Measurements from ENCODE around the gene ALDH18A1.
A peak's percentile ranks its signal among the peaks of the same experiment; 100 is the strongest.
"Not testable (repeated sequence)": the region's sequence is repeated elsewhere in the genome, so short reads cannot be mapped to it uniquely, and the experiment has no call there.

ALDH18A1 gene

GRCh38 chr10:95656291-95657164 lies at the start of gene ALDH18A1:
TSS of gene ALDH18A1 (minus strand) at chr10:95656711. CDS start at chr10:95653377, 3,334 bp downstream.
- peak; percentile 85 for DNase-seq (ENCODE audit: low spot score)

DNA sequence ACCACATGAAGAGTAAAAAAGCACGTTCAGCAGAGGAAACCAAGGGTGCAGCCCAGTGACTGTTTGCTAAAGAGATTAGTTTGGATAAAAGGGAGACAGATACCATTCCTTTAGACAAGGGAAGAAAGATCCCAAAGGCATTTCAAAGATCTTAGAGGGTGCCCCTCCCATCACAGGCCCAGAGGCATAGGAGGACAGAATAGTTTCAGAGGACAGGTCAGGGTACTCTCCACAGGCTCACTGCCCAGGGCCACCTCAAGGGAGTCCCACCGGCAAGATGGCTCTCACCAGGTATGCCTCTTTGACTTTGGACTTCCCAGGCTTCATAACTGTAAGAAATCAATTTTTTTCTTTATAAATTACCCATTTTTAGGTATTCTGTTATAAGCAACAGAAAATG lies 41.9 kb upstream of the ALDH18A1 start:
- no peak for DNase-seq (ENCODE audit: low spot score)

DNA sequence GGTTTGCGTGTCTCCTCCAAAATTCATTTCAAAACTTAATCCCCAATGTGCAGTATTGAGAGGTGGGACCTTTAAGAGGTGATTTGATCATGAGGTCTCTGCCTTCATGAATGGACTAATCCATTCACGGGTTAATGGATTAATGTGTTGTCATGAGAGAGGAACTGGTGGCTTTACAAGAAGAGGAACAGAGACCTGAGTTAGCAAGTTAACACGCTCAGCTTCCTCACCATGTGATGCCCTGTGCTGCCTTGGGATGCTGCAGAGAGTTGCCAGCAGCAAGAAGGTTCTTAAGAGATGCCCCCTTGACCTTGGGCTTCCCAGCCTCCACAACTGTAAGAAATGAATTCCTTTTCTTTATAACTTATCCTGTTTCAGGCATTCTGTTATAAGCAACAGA lies 40.9 kb upstream of the ALDH18A1 start:
- no peak for DNase-seq (ENCODE audit: low spot score)

GRCh38 chr10:95694665-95695064 lies 38.2 kb upstream of the ALDH18A1 start:
- DNase-seq (ENCODE audit: low spot score), result no peak

GRCh38 chr10:95693668-95694534 lies 37.4 kb upstream of the ALDH18A1 start, which contains the start of gene TCTN3:
TSS of gene TCTN3 (minus strand) at chr10:95693927. CDS start at chr10:95693899, 28 bp downstream.
- DNase-seq (ENCODE audit: low spot score), result peak; percentile 89

- no peak for DNase-seq (ENCODE audit: low spot score)
Observed at GRCh38 chr10:95693071-95693667, 36.7 kb upstream of the ALDH18A1 start.

DNA sequence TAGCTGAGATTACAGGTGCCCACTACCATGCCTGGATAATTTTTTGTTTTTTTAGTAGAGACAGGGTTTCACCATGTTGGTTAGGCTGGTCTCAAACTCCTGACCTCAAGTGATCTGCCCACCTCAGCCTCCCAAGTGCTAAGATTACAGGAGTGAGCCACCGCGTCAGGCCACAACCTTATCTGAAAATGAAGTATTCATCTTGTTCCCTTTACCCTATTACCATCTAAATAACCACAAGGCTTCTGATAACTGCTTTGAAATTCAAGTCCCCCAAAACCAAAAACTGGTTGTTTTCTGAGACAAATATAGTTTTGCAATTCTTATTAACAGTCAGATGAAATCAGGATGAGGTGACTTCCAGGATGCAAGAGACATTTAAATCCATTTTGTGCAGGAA lies 34.8 kb upstream of the ALDH18A1 start:
- no peak for DNase-seq (ENCODE audit: low spot score)

GRCh38 chr10:95688648-95689047 lies 32.1 kb upstream of the ALDH18A1 start:
- DNase-seq (ENCODE audit: low spot score), result no peak

- DNase-seq (ENCODE audit: low spot score), result no peak
Observed at GRCh38 chr10:95683966-95684365, 27.5 kb upstream of the ALDH18A1 start.

GRCh38 chr10:95675403-95676116 lies 19.0 kb upstream of the ALDH18A1 start:
- no peak for DNase-seq (ENCODE audit: low spot score)

GRCh38 chr10:95674643-95675042 lies 18.1 kb upstream of the ALDH18A1 start:
- no peak for DNase-seq (ENCODE audit: low spot score)

DNA sequence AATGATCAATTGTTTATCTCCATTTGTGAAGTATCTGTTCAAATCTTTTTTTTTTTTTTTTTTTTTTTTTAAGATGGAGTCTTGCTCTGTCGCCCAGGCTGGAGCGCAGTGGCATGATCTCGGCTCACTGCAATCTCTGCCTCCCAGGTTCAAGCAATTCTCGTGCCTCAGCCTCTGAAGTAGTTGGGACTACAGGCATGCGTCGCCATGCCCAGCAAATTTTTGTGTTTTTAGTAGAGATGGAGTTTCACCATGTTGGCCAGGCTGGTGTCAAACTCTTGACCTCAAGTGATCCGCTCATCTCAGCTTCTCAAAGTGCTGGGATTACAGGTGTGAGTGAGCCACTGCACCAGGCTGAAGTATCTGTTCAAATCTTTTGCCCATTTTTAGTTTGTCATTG lies 16.1 kb upstream of the ALDH18A1 start:
- not testable (repeated sequence) for DNase-seq (ENCODE audit: low spot score)

DNA sequence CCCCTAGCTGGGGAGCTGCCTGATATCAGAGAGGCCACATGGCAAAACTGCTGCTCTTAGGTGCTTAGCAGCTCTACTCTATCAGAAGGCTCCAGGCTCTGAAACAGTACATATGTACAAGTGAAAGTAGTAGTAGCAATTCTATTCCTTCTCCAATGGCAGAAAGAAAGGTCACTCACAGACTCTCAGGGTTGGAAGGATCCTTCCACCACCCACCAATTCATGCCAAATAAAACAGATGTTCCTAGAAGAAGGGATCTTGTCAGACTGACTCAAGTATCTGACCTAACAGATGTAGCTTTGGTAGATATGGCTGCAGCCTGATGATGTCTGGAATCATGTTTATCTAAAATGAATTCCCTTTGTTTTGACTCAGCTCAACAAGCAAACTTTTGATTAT lies 8.0 kb upstream of the ALDH18A1 start:
- DNase-seq (ENCODE audit: low spot score), result no peak

GRCh38 chr10:95663496-95663895 lies 7.0 kb upstream of the ALDH18A1 start:
- no peak for DNase-seq (ENCODE audit: low spot score)

DNA sequence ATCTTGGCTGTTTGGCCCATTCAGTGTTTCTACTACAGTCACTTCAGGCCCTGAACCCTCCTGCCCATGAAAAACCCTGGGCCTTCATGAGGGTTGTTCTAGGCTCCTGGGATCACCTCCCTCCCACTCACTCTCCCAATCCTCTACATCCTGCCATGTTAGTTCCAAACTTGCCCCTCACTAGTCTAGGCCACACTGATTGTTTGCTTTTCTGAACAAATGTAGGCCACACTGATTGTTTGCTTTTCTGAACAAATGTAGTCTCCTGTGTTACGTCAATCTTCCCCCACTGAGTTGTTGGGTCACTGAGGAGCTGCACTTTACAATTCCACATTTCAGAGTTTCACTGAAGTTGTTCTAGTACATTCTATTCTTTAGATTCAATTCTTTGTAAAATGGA lies 5.3 kb upstream of the ALDH18A1 start:
- peak; percentile 51 for DNase-seq (ENCODE audit: low spot score)

- no peak for DNase-seq (ENCODE audit: low spot score)
Observed at GRCh38 chr10:95660283-95660682, 3.8 kb upstream of the ALDH18A1 start.

GRCh38 chr10:95657250-95657649 lies 739 bp upstream of the ALDH18A1 start:
- DNase-seq (ENCODE audit: low spot score), result no peak

GRCh38 chr10:95655571-95656290 lies 780 bp downstream of the ALDH18A1 start:
- no peak for DNase-seq (ENCODE audit: low spot score)

DNA sequence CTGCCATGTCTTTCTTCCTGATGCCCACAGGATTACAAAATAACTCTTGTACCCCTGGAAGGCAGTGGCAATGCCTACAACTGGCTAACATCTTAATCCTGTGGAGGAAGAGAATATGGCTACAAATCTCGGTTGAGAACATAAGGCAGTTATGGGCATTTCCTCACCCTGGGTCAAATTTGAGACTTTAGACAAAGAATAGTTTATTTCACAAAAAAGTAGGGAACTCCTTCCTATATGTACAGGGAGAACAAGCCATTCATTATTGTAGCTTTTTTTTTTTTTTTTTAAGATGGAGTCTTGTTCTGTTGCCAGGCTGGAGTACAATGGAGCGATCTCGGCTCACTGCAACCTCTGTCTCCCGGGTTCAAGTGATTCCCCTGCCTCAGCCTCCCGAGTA lies 2.6 kb downstream of the ALDH18A1 start:
- no peak for DNase-seq (ENCODE audit: low spot score)

GRCh38 chr10:95651346-95652060 lies 5.0 kb downstream of the ALDH18A1 start:
- DNase-seq (ENCODE audit: low spot score), result no peak
